Activated CD4-positive, alpha-beta T cell treated with anti-CD3 and anti-CD28 coated beads for 48 hours (primary cell): ENCODE results near the gene TMPRSS12.
"Not testable (repeated sequence)": the region's sequence is repeated elsewhere in the genome, so short reads cannot be mapped to it uniquely, and the experiment has no call there.

Source experiments
- DNase-seq: peaks from one replicate; pipeline ENCODE4 v3.0.0-alpha.2; 2020

The TMPRSS12 gene, protein sequence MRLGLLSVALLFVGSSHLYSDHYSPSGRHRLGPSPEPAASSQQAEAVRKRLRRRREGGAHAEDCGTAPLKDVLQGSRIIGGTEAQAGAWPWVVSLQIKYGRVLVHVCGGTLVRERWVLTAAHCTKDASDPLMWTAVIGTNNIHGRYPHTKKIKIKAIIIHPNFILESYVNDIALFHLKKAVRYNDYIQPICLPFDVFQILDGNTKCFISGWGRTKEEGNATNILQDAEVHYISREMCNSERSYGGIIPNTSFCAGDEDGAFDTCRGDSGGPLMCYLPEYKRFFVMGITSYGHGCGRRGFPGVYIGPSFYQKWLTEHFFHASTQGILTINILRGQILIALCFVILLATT

DNA sequence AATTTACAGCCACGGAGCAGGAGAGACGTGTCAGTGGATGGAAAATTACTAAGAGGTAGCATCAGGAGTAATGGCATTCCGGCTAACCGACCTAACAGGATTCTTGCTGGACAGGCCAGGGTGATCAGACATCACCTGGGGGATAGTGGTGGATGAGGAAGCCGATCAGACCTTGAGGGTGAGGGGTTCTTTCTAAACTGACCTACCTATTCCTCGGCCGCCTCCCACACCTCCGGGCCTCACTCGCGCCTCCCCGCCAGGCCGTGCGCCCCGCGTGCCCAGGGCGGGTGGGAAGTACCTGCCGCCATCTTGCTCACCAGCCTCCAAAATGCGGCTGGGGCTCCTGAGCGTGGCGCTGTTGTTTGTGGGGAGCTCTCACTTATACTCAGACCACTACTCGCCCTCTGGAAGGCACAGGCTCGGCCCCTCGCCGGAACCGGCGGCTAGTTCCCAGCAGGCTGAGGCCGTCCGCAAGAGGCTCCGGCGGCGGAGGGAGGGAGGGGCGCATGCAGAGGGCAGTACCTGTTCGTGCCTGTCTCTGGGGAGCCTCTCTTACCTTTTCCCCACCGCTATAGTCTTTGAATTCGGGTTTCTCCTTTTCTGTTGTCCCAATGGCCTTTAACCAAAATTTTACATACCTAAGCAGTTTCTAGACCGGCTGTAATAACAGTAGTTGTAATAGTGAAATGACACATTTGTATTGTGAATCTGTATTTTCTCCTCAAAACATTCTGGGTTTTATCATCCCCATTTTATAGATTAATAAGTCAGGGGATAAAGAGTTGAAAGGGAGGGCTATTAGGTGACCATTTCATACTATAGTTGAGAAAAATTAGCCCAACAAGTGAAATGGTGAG, at the start of gene TMPRSS12:
TMPRSS12 (plus strand) TSS at position 290 of the 857 bp plus-strand sequence; CDS start at position 329, 39 bp downstream.
- no peak for DNase-seq

DNA sequence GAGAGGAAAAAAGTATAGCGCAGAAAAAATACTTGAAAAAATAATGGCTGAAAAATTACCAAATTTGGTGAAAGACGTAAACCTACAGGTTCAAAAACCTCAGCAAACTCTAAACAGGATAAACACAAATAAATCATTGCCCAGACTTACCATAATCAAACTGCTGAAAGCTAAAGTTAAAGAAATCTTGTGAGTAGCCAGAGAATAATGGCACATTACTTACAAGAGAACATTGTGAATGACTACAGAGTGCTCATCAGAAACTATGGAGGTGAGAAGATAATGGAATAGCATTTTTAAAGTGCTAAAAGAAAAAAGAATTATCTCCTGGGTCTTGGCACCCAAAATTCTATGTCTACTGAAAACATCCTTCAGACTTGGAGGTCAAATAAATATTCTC, 42.8 kb upstream of the TMPRSS12 start:
- DNase-seq = no peak

DNA sequence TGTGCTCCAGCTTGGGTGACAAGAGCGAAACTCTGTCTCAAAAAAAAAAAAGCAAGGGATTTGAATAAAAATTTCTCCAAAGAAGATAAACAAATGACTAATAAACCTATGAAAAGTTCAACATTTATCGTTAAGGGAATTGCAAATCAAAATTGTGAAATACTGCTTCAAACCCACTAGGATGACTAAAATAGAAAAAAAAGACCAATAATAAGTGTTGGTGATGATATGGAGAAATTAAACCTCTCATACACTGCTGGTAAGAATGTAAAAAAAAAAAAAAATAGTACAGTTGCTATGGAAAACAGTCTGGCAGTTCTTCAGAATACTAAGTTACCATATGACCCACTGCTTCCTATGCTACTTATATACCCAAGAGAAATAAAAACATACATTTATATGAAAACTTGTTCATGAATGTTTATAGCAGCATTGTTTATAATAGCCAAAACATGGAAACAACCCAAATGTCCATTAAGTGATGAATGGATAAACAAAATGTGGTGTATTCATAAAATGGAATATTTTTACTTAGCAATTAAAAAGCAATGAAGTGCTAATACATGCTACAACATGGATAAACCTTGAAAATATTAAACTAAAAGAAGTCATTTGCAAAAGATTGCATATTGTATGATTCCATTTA, 39.4 kb upstream of the TMPRSS12 start:
- DNase-seq = no peak

DNA sequence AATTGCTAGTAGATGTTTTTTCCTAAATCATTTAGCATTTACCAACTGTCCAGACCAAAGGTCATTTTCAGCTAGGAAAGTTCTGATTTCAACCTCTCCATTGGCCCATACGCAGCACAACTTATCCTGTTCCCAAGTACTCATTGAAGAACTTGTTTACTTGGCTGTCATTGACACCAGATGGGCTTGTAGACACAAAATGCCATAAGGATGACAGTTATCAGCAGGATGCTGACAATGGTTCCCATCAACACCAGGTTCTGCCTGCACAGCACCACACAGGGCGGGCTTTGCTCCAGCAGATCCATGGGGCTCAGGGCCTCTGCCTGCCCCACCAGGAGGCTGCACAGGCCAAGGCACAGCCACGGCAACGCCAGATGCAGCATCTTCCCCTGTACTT, 36.5 kb upstream of the TMPRSS12 start:
- no peak for DNase-seq

DNA sequence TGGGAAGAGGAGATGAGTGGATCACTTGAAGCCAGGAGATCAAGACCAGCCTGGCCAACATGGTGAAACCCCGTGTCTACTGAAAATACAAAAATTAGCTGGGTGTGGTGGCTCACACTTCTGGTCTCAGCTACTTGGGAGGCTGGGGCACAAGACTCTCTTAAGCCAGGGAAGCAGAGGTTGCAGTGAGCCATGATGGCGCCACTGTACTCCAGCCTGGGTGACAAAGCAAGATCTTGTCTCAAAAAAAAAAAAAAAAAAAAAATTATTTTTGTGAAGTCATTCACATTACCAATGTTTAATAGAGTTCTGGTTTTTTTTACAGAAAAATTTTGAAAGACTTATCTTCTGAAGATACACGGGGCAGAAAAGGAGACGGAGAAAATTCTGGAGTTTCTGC, 33.6 kb upstream of the TMPRSS12 start:
- not testable (repeated sequence) for DNase-seq

DNA sequence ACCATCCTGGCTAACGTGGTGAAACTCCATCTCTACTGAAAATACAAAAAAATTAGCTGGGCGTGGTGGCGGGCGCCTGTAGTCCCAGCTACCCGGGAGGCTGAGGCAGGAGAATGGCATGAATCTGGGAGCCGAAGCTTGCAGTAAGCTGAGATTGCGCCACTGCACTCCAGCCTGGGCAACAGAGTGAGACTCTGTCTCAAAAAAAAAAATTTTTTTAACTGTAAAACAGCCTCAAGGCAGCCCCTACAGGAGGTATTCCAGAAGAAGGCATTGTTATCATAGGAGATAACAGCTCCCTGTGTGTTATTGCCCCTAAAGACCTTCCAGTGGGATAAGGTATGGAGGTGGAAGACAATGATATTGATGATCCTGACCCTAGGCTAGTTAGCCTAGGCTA, 27.8 kb upstream of the TMPRSS12 start:
- not testable (repeated sequence) for DNase-seq

DNA sequence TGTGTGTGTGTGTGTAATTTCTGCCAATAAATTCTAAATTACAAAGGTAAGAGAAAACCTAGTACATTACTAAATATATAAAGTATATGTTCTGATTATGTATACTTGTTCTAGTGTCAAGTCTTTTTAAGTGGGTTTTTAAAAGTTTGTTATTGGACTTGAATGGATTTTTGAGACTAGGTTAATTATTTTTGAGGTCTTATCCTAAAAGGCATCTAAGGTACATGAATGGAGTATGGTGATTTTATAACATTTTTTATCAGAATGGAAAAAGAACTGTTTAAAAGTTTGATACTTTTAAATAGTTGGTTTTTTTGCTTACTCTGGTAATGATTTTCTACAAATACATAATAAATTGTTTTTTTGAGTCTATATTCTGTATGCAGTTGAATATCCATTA, 22.5 kb upstream of the TMPRSS12 start:
- DNase-seq = no peak

DNA sequence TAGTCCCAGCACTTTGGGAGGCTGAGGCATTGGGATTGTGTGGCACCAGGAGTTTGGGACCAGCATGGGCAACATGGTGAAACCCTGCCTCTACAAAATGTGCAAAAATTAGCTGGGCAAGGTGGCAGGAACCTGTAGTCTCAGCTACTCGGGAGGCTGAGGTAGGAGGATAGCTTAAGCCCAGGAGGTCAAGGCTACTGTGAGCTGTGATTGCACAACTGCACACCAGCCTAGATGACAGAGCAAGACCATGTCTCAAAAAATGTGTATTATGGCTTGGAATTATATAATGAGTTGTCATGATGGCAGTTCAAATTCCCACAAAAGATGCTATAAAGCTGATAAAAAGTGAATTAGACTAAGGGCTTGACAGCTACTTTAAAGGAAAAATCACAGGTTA, 20.6 kb upstream of the TMPRSS12 start:
- no peak for DNase-seq

DNA sequence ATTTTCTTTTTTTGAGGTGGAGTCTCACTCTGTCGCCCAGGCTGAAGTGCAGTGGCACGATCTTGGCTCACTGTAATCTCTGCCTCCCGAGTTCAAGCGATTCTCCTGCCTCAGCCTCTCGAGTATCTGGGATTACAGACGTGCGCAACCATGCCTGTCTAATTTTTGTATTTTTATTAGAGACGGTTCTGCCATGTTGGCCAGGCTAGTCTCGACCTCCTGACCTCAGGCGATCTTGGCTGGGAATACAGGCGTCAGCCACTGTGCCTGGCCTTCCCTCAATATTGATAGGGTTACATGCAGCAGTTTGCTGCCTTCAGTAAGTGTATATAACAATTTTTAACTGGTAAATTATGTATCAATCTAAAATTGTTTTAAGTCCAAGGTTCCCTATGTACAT, 19.0 kb upstream of the TMPRSS12 start:
- DNase-seq = not testable (repeated sequence)

DNA sequence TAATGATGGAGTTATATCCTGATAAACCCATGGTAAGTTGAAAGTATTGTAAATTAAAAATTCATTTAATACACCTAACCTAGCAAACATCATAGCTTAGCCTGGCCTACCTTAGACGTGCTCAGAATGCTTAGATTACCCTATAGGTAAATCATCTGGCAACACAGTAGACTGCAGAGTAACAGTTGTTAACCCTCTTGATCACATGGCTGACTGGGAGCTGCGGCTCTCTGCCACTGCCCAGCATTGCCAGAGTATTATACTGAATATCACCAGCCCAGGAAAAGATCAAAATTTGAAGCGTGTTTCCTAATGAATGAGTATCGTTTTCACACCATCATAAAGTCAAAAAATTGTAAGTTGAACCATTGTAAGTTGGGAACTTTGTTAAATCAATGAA, 17.8 kb upstream of the TMPRSS12 start:
- no peak for DNase-seq

DNA sequence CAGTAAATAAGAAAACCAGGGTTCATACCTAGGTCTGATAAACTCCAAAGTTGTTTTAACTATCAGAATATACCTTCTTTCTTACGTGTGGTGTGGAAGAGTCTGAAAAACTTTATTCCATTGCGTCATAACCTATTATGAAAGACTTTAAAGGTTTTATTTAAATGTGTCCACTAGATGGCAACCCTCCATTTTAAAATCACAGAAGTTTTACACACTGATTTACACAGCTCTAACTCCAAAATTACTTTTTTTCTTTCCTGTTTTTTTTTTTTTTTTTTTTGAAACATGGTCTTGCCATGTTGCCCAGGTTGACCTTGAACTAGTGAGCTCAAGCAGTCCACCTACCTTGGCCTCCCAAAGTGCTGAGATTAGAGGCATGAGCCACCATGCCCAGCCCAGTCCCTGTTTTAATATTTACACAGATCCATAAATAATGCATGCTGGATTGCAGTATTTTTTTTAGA, 17.3 kb upstream of the TMPRSS12 start:
- DNase-seq = no peak

DNA sequence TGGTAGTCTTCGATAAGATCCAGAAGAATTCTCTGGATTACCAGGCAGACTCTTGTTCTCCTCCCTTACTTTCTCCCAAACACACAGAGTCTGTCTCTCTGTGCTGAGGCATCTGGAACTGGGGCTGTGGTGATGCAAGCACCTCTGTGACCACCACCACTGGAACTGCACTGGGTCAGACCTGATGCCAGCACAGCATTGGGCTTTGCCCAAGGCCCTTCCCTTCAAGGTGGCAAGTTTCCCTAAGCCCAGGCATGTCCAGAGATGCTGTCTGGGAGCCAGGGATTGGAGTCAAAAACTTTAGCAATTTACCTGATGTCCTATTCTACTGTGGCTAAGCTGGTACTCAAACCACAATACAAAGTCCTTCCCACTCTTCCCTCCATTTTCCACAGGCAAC, 14.6 kb upstream of the TMPRSS12 start:
- DNase-seq = no peak

DNA sequence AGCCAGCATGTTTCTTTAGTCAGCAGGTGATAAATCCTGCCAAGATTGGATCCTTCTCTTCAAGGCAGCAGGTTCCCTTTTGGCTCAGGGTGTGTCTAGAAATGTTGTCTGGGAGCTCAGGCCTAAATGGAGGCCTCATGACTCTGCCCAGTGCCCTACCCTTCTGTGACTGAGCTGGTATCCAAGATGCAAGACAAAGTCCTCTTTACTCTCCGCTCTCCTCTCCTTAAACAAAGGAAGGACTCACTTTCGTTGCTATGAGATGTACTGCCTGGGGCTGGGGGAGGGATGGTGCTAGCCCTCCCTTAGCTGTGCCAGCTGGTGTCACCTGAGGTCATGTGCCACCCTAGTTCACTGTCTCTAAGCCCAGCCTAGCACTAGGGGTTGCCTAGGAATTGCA, 13.8 kb upstream of the TMPRSS12 start:
- no peak for DNase-seq

DNA sequence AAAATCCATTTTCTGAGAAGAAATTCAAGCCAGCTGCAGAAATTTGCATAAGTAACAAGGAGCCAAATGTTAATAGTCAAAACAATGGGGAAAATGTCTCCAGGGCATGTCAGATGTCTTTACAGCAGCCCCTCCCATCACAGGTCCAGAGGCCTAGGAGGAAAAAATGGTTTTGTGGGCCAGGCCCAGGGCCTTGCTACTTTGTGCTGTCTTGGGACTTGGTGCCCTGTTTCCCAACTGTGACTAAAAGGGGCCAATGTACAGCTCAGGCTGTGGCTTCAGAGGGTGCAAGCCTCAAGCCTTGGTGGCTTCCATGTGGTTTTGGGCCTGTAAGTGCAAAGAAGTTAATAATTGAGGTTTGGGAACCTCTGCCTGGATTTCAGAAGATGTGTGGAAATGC, 8.9 kb upstream of the TMPRSS12 start:
- DNase-seq = not testable (repeated sequence)

DNA sequence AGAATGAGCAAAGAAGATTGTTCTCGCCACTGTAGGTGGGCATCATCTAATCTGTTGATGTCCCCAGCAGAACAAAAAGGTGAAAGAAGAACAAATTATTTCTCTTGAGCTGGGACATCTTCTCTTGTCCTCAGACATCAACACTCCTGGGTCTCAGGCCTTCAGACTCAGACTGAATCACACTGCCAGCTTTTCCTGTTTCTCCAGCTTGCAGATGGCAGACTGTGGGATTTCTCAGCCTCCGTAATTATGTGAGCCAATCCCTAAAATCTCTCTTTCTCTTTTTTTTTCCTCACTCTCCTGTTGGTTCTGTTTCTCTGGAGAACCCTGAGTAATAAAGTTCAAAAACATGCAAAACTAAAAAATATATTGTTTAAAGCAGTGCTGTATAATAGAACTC, 3.7 kb upstream of the TMPRSS12 start:
- DNase-seq = no peak

DNA sequence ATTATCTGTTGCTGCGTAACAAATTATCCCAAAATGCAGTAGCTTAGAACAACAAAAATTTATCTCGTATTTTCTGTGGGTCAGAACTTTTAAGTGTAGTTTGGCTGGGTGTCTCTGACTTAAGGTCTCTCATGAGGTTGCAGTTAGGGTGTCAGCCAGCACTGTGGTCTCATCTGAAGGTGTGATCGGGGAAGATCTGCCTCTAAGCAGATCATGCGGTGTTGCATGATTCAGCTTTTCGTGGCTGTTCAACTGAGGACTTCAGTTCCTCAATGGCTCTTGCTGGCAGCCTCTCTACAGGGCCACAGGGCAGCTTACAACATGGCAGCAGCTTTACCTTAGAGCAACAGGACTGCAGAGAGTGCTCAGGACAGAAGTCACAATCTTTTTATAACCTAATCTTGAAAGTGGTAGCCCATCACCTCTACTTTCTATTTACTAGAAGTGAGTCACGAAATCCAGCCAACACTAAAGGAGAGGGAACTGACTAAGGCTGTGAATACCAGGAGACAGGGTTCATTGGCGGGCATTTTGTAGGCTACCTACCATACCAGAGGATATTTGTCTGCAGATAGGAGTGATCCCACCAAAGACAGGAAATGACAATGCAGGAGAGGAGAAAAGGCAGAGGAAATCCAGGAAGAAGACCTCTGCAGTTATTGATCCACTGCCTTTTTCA, 1.8 kb upstream of the TMPRSS12 start:
- no peak for DNase-seq

DNA sequence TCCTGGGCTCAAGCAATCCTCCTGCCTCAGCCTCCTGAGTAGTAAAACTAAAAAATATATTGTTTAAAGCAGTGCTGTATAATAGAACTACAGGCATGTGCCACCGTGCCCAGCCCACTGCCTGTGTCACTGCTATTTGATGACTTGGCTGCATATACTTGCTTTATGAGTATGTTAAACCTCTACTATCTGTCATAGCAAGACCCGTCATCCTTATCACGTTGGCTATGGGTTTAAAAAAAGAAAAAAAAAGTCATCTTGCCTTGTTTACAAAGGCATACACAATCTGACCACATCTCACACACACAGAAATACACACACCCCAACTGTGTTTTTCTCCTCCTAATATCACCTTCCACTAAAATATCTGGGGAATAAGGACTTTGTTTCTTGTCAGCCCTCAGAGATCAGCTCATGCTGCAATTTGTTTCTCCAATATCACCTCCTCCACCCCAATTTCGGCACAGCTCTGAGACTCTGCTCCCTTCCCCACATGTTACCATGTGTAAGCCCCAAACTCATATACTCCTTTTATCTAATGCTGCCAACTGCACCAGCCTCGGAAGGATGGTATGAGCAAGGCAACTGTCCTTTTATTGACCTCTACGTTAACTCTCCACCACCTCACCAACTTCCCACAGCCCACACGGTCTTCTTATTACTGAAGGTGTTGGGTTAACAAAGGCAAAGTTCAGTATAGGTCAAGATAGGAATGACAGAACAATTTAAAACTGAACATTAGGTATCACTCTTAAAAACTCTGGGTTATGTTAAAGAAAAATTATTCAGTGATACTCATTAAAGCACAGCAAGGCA, 802 bp upstream of the TMPRSS12 start:
- DNase-seq = peak; percentile 15

DNA sequence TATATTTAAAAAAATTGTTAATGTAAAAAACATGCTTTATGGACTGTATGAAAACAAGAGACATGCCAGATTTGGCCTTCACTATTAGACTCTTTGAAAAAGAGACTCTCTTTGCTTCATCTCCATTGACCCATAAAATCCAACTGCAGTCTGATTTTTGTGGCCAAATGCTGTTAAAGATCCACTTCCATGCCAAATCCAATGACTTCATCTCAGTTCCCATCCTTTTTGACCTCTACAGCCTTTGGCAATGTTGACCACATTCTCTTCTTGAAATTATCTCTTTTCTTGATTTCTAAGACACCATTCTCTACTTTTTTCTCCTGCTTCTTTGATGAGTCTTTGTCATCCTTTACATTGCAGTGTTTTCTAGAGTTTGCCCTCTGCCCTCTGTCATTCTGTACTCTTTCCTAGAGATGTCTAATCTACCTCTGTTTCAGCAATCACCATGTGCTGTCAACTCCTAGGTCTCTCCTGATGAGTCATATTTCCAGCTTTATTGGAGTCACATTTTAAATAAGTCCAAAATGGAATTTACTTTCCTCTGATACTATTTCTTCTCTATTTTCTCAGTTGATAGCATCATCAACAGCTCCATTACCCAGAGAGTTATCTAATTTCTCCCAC, 2.4 kb downstream of the TMPRSS12 start:
- DNase-seq = no peak

DNA sequence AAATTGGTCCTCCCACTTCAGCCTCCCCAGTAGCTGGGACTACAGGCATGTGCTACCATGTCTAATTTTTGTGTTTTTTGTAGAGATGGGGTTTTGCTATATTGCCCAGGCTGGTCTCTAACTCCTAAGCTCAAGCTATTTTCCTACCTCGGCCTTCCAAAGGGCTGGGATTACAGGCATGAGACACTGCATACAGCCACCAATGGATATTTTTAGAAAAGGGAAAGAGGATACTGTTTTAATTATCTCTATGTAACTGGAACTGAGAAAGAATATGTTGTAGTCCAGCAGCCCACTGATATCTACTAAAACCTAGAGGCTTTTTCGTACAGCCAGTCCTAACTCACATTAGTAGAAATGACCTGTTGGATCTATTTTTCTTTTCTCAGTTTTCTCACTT, 6.2 kb downstream of the TMPRSS12 start:
- no peak for DNase-seq

DNA sequence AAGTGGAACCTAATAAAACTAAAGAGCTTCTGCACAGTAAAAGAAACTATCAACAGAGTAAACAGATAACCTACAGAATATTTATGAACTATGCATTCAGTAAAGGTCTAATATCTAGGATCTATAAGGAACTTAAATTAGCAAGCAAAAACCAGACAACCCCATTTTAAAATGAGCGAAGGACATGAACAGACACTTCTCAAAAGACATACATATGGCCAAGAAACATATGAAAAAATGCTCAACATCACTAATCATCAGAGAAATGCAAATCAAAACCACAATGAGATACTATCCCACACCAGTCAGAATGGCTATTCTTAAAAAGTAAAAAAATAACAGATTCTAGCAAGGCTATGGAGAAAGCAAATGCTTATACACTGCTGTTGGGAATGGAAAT, 12.5 kb downstream of the TMPRSS12 start:
- DNase-seq = not testable (repeated sequence)

DNA sequence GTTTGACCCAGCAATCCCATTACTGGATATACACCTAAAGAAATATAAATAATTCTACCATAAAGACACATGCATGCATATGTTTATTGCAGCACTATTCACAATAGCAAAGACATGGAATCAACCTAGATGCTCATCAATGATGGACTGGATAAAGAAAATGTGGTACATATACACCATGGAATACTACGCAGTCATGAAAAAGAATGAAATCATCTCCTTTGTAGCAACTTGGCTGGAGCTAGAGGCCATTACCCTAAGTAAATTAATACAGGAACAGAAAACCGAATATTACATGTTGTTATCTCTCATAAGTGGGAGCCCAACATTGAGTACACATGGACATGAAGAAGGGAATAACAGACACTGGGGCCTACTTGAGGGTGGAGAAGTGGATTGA, 13.0 kb downstream of the TMPRSS12 start:
- not testable (repeated sequence) for DNase-seq
